KMS-11 (cell line): ENCODE results near the gene RASL10A.

Experiments
- H2AFZ ChIP-seq: fragments of 200-600 bp; sonication (generic); 2 replicates; pipeline ENCODE4 v1.6.1; 2016; ENCODE audit warnings: antibody characterized with exemption, mixed run types, low read depth
- H3K27ac ChIP-seq: fragments of 200-600 bp; sonication (generic); 2 replicates; pipeline ENCODE4 v1.6.1; 2016; ENCODE audit warnings: mild to moderate bottlenecking, mixed run types
- H3K27me3 ChIP-seq: fragments of 200-600 bp; sonication (generic); 2 replicates; pipeline ENCODE4 v1.6.1; 2017; ENCODE audit warnings: mild to moderate bottlenecking, low read depth, mixed run types, moderate library complexity; ENCODE audit not compliant: insufficient read depth
- H3K36me3 ChIP-seq: fragments of 200-600 bp; sonication (generic); 2 replicates; pipeline ENCODE4 v1.6.1; 2017; ENCODE audit warnings: mild to moderate bottlenecking, mixed run types; ENCODE audit not compliant: insufficient read depth
- H3K4me1 ChIP-seq: fragments of 200-600 bp; sonication (generic); 2 replicates; pipeline ENCODE4 v1.6.1; 2016; ENCODE audit warnings: mild to moderate bottlenecking, low read depth, mixed run types; ENCODE audit not compliant: poor library complexity, severe bottlenecking
- H3K4me2 ChIP-seq: fragments of 200-600 bp; sonication (generic); 2 replicates; pipeline ENCODE4 v1.7.0; 2016; ENCODE audit warnings: mild to moderate bottlenecking, mixed run types
- H3K4me3 ChIP-seq: fragments of 200-600 bp; sonication (generic); IDR thresholded peaks from 2 replicates; pipeline ENCODE4 v1.6.1; 2017; ENCODE audit warnings: low read depth, low read length, mixed read lengths; ENCODE audit not compliant: insufficient read depth
- H3K79me2 ChIP-seq: fragments of 200-600 bp; sonication (generic); 2 replicates; pipeline ENCODE4 v1.6.1; 2016; ENCODE audit warnings: low read depth, mixed run types; ENCODE audit not compliant: insufficient read depth
- H3K9ac ChIP-seq: fragments of 200-600 bp; sonication (generic); 2 replicates; pipeline ENCODE4 v1.6.1; 2016; ENCODE audit warnings: mild to moderate bottlenecking, mixed run types
- H4K20me1 ChIP-seq: fragments of 200-600 bp; sonication (generic); 2 replicates; pipeline ENCODE4 v1.6.1; 2016; ENCODE audit warnings: mild to moderate bottlenecking, mixed run types; ENCODE audit not compliant: insufficient read depth
- CTCF ChIP-seq: fragments of 200-600 bp; sonication (generic); conservative IDR thresholded peaks from 2 replicates; pipeline ENCODE4 v1.6.1; 2017; ENCODE audit warnings: low read depth, mild to moderate bottlenecking, antibody characterized with exemption, low read length, moderate library complexity, mixed read lengths

The RASL10A gene

GRCh38 chr22:29302681-29303465 is 12.6 kb downstream of the RASL10A start:
- Histone ChIP-seq H3K79me2 (no peaks in the 10 kb centered on the region), H3K4me1 (no peaks in the 10 kb centered on the region), H3K9ac (no peak overlapping the region), H4K20me1 (no peaks in the 10 kb centered on the region), H2AFZ (no peak overlapping the region), H3K4me3 (no peak overlapping the region), H3K27ac (no peak overlapping the region), H3K4me2 (no peak overlapping the region), H3K27me3 (no peaks in the 10 kb centered on the region), H3K36me3 (peaks cover 9% of the 10 kb centered on the region; the same call in 1 of the 2 replicates)
- no peak for TF ChIP-seq CTCF

DNA sequence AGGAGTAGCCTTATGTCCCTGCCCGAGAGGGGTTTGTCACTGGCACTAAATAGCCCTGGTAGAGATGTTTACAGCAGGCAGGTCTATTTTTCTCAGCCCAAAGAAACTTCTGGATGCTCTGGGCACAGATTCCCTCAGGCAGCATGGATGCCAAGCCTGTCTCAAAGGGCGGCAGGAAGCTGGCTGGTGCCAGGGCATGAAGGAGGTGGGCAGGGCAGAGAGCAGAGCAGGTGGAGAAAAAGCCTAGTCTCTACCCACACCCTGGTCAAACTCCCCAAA is 13.2 kb downstream of the RASL10A start:
- Histone ChIP-seq H3K79me2 (no peaks in the 10 kb centered on the region), H3K36me3 (peaks cover 9% of the 10 kb centered on the region; the same call in 1 of the 2 replicates), H3K4me1 (no peaks in the 10 kb centered on the region), H4K20me1 (no peaks in the 10 kb centered on the region), H2AFZ (no peak overlapping the region), H3K4me3 (no peak overlapping the region), H3K4me2 (no peak overlapping the region), H3K27me3 (no peaks in the 10 kb centered on the region), H3K9ac (no peak overlapping the region), H3K27ac (no peak overlapping the region)
- TF ChIP-seq CTCF, result no peak

GRCh38 chr22:29301716-29302401 is 13.6 kb downstream of the RASL10A start:
- H3K4me3 ChIP-seq, result no peak overlapping the region
- H3K4me1 ChIP-seq, result no peaks in the 10 kb centered on the region
- no peaks in the 10 kb centered on the region for H4K20me1 ChIP-seq
- peaks cover 9% of the 10 kb centered on the region; the same call in 1 of the 2 replicates for H3K36me3 ChIP-seq
- H3K4me2 ChIP-seq, result no peak overlapping the region
- no peak overlapping the region for H2AFZ ChIP-seq
- H3K27ac ChIP-seq, result no peak overlapping the region
- H3K79me2 ChIP-seq, result no peaks in the 10 kb centered on the region
- no peak overlapping the region for H3K9ac ChIP-seq
- no peaks in the 10 kb centered on the region for H3K27me3 ChIP-seq
- TF ChIP-seq CTCF, result no peak

DNA sequence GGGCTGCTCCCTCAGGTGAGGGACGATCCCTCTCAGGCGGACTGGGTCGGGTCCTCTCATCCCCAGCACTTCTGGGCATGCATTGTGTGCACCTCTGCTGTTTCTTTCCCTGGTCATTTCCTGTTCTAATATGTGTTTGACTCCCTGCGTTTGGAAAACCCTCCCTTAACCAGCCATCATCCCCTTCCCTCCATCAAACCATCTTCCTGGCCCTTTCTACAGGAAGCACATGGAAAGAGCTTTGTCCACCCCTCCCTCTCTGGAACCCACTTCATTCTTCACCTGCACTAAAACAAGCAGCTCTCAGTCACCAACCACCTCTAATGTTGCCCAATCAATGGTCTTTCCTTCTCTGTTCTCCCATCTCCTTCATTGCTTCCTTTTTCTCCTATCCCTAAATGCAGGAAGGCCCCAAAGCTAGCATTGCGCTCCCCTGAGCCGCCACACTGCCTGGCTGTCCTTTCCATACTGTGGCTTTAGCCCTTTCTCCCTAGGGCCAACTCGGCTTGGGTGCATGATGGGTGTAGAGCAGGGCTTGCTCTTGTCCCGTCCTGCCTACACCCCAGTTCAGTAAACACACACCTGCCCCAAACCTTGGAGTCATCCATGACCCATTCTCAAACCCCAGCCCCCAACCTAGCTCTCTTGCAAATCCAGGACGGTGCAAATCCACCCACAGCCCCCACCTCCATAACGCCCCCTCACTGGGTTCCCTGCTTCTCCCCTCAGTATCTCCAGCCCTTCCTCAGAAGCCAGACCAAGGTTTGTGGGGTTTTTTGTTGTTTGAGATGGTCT is 14.5 kb downstream of the RASL10A start:
- H3K9ac ChIP-seq, result no peak overlapping the region
- H3K4me2 ChIP-seq, result no peak overlapping the region
- H3K4me3 ChIP-seq, result no peak overlapping the region
- no peak for TF ChIP-seq CTCF
- no peaks in the 10 kb centered on the region for H4K20me1 ChIP-seq
- no peaks in the 10 kb centered on the region for H3K27me3 ChIP-seq
- peaks cover 16% of the 10 kb centered on the region; the same call in 1 of the 2 replicates for H3K36me3 ChIP-seq
- H3K27ac ChIP-seq, result no peak overlapping the region
- no peaks in the 10 kb centered on the region; the same call in 1 of the 2 replicates for H3K79me2 ChIP-seq
- H2AFZ ChIP-seq, result no peak overlapping the region
- H3K4me1 ChIP-seq, result no peaks in the 10 kb centered on the region
